CD4-positive, alpha-beta T cell treated with Interleukin-21 for 1 hour (primary cell): ENCODE results near the gene TNFRSF19.

Experiments
- DNase-seq: peaks from one replicate; pipeline ENCODE4 v3.0.0-alpha.2; 2020

The TNFRSF19 gene

DNA sequence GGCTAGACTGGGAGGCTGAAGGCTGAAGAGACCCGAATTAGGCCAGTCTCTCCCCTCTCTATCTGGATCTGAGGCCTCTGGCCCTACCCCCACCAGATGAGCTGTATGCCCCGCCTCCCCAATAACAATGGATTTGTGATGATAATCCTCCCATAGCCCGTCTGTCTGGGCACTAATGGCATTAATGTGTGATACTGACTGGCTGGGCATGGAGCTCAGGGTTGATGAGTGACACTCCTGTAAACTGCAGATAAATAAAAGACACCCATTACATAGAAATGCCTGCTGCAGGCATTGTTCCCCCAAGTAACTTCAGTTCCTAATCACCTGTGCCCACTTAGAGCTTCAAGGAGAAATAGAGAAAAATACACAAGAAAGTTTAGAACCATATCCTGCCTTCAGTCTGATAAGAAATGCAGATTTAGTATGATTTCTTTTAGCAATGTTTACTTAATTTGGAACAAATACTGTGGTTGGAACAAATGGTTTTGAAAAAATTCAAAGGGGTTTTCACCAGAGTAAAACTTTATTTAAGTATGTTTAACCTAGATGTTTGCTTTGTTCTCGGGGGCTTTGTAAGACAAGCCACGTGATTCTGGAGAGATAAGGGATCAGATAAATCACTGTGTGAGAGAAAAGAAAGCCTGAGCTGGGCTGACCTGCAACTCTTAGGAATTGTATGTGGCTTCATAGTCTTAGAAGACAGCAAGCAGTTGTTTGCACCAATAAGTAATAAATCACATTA lies 60.3 kb downstream of the TNFRSF19 start:
- no peak for DNase-seq

DNA sequence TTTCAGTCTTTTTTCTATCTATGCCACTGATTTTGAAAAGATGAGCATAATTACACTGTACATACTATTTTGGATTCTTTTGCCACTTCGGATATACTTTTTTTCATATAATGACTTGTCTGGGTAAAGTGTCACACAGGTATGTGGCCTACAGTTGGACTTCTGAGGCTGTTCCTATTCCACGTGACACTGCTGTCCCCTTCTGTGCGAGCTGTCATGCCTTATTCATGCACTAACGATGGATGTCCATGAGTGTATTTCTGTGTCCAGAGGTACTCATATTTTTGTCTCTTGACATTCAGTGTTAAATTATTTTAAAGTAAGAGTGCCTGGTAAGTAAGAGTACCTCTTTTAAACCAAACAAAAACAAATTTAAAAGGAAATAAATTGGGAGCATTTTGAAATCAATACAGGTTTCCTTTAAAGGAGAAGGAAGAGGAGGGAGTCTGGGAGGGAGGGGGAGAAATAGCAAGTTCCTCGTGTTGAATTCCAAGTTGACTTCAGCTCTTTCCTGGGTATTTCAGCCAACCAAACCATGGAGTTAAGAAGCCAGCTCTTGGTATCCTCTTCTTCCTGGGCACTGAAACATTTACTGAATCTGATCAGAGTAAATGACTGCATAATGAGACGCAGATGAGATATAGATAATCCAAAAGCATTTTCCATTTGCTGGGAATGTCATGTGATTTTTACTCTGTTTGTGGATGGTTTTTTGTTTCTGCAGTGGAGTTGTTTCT lies 61.3 kb downstream of the TNFRSF19 start:
- DNase-seq: no peak

- DNase-seq: no peak
Observed at GRCh38 chr13:23632048-23632582, 61.9 kb downstream of the TNFRSF19 start.

DNA sequence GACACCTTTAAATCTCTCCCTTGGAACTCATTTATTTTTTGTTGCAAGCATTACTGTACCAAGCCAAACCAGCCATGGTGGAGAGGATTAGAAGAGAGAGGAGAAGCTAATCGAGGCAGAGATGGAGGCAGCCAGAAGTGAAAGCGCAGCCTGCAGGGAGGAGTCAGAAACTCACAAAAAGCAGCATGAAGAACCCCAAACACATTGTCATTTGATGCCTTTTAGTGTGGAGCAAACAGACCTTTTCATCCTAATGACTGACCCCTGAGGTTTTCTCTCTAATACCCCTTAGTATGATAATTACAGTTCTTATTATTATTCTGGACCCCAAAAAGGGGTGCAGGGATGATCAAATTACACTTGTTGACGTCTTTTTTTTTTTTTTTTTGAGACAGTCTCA lies 62.5 kb downstream of the TNFRSF19 start:
- DNase-seq: no peak

GRCh38 chr13:23634897-23635296 lies 64.7 kb downstream of the TNFRSF19 start:
- DNase-seq: no peak

GRCh38 chr13:23636360-23636759 lies 66.1 kb downstream of the TNFRSF19 start:
- no peak for DNase-seq

GRCh38 chr13:23637829-23638228 lies 67.6 kb downstream of the TNFRSF19 start:
- no peak for DNase-seq

DNA sequence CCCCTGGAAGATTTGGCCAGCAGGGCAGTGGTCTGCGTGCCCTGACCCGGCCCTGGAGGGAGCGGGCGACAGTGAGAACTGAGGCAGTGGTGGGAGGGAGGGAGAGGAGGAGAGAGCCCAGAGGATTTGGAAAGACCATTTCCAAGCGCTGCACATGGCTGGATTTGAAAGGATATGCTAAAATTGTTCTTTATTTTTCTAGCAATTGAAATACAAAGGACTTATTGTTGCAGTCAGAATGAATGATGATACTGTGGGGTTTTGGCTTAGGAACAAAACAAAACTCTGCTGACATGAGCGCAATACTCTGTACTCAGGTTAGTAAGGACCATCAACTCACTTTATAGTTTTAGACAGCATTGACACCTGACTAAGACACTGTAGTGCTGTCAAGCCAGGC lies 69.5 kb downstream of the TNFRSF19 start:
- DNase-seq: no peak

GRCh38 chr13:23642110-23642509 lies 71.9 kb downstream of the TNFRSF19 start:
- no peak for DNase-seq

DNA sequence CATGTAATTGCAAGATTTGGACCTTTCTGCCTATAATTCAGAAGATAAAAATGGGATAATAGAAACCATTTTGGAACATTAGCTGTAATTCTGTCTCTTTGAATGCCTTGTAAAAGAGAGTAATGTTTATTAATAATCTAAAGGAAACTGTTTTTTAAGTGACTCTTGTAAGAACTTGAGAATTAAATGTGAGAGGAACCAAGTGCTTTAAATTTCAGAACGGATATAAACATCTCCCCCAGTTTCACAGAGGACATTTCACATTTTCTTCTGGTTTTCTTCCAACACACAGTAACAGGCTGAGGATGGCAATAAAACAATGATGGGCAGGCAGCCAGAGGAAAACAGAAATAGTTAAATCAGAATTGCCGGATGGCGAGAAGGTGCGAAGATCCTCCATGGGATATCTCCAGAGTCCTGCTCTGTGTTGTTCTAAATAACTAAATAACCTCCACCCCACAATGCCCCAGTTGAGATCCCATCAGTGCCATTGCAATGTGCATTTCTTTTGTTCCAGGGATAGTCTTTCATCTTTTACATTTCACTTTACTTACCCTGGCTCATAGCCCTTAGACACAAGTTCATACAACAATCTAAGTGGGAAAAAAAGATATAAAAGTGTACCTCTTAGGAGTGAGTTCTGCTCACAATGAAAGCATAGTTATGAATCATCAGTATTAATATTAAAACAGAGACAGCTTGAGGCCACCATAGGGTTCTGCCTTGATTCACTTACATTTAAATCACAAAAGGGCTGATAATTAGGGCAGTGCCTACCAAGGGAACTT lies 73.3 kb downstream of the TNFRSF19 start:
- no peak for DNase-seq

DNA sequence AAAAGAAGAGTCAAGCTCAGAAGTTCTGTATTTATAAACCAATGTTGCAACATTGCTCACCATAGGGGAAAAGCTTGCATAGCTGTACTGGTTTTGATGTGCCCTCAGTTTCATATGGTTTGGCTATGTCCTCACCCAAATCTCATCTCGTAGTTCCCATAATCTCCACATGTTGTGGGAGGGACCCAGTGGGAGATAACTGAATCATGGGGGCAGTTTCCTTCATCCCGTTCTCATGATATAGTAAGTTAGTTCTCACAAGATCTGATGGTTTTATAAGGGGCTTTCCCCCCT lies 73.9 kb downstream of the TNFRSF19 start:
- DNase-seq: no peak

- DNase-seq: no peak
Observed at GRCh38 chr13:23644527-23645138, 74.4 kb downstream of the TNFRSF19 start.

DNA sequence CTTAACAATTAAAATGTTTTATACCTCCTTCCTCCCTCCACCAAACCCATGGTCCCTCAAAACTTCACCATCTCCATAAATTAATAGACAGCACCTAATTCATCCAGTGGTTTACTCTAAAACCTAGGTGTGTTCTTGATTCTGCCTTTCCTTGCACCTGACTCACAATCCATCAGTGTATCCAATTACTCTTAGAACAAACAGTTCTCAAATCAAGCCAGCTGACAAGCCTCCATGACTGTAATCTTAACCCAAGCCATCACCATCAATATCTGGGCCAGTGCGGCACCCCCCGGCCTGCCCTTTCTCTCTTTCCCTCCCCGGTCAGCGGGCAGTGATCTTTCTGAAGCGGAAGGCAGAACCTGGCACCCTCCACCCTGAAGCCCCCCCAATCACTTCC lies 75.6 kb downstream of the TNFRSF19 start:
- no peak for DNase-seq

GRCh38 chr13:23651439-23651838 lies 81.2 kb downstream of the TNFRSF19 start:
- no peak for DNase-seq

DNA sequence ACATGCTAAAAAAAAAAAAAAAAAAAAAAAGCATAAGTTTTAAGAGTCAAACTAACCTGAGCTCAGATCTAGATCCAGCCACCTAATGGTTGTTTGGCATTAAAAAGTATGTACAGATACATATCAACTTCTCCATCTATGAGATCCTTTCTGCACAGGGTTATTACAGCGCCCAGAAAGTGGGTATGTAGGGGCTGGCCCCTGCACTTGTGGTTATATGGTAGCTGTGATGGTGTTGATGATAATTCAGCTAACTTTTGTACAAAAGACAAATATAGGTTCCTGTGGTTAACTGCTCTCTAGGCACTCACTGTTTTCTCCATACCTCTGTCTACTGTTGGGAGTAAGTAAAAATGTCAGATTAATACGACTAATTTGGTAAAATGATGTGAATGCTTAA lies 81.7 kb downstream of the TNFRSF19 start:
- DNase-seq: peak; percentile 6

DNA sequence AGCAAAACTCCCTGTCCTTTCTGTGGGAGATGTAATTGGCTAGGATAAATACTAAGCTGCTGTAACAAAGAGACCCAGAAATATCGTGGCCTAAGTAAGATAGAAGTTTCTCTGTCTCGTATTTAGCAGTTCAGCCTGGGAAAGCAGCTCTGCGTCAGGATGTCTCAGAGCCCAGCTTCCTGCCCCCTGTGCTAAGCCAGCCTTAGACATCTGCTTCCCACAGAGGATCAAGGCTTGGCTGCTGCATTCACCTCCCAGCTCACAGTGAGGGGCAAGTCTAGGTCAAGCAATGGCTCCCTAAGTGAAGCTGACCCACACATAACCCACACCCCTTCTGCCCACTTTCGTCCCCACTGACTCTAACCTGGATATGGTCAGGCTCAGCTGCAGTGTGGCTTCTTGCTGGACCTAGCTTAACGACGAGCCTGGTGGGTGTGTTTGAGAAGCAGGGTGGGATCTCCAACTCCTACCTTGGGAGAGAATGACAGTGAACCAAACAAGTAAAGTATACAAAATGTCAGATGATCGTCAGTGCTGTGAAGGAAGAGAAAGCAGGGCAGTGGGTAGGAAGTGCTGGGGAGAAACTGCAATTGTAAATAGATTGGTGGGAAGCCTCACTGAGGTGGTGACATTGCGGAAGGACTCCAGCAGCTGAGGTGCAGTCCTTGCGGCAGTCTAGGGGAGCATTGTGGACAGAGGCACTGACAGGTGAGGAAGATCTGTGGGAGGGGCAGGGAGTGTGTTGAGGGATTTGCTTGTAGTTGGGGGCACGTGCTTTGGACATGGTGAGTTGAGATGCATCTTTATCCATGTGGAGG lies 82.9 kb downstream of the TNFRSF19 start:
- DNase-seq: no peak

- DNase-seq: no peak
Observed at GRCh38 chr13:23654111-23655110, 84.2 kb downstream of the TNFRSF19 start.

- DNase-seq: no peak
Observed at GRCh38 chr13:23655321-23655720, 85.1 kb downstream of the TNFRSF19 start.

GRCh38 chr13:23656637-23657371 lies 86.6 kb downstream of the TNFRSF19 start:
- DNase-seq: no peak

DNA sequence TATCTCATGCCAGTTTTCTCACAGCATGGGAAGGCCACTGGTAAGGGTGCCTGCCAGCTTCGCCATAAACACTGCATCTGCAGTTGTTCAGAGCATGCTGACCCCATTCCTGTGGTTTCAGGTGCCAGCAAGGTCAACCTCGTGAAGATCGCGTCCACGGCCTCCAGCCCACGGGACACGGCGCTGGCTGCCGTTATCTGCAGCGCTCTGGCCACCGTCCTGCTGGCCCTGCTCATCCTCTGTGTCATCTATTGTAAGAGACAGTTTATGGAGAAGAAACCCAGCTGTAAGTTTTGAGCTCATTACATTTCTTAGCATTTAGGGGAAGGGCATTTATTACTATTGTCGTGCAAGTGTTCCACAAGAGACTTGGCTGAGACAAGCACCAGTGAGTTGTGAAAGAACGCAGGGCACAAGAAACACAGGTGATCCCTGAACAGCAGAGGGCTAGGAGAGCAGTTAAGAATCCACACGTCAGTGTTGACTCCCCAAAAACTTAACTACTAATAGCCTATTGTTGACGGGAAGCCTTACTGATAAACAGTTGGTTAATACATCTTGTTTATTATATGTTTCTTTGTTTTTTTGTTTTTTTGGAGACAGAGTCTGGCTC lies 88.8 kb downstream of the TNFRSF19 start:
- DNase-seq: no peak
